IPS DF 4.7 (cell line): Measurements from ENCODE around the gene TBATA.
"Not testable (repeated sequence)": the region's sequence is repeated elsewhere in the genome, so short reads cannot be mapped to it uniquely, and the experiment has no call there.

ENCODE experiments used
- DNase-seq: peaks from one replicate; pipeline ENCODE4 v3.0.0-alpha.2; 2013; ENCODE audit warnings: low spot score; ENCODE audit errors: extremely low read depth

The TBATA gene

GRCh38 chr10:70779511-70780369 lies 5.4 kb downstream of the TBATA start:
- no peak for DNase-seq

GRCh38 chr10:70779088-70779487 lies 6.1 kb downstream of the TBATA start:
- DNase-seq: no peak

- DNase-seq: no peak
These were observed 6.8 kb downstream of the TBATA start for GRCh38 chr10:70778267-70778924.

- DNase-seq: no peak
These were observed 7.9 kb downstream of the TBATA start for GRCh38 chr10:70777063-70777875.

- no peak for DNase-seq
These were observed 8.6 kb downstream of the TBATA start for GRCh38 chr10:70776455-70777005.

GRCh38 chr10:70775679-70776454 lies 9.3 kb downstream of the TBATA start:
- no peak for DNase-seq

GRCh38 chr10:70774810-70775678 lies 10.1 kb downstream of the TBATA start:
- DNase-seq: no peak

GRCh38 chr10:70773965-70774809 lies 11.0 kb downstream of the TBATA start:
- no peak for DNase-seq

- DNase-seq: no peak
These were observed 11.7 kb downstream of the TBATA start for GRCh38 chr10:70773461-70773860.

GRCh38 chr10:70772627-70773026 lies 12.6 kb downstream of the TBATA start:
- DNase-seq: no peak

- no peak for DNase-seq
These were observed 13.6 kb downstream of the TBATA start for GRCh38 chr10:70771311-70772194.

- not testable (repeated sequence) for DNase-seq
These were observed 14.7 kb downstream of the TBATA start for GRCh38 chr10:70770516-70770915.

GRCh38 chr10:70770001-70770400 lies 15.2 kb downstream of the TBATA start:
- no peak for DNase-seq

GRCh38 chr10:70769121-70769520 lies 16.1 kb downstream of the TBATA start:
- DNase-seq: no peak

GRCh38 chr10:70768026-70768685 lies 17.0 kb downstream of the TBATA start:
- DNase-seq: not testable (repeated sequence)

- DNase-seq: no peak
These were observed 19.2 kb downstream of the TBATA start for GRCh38 chr10:70765794-70766594.

GRCh38 chr10:70763567-70763966 lies 21.6 kb downstream of the TBATA start:
- DNase-seq: no peak
